ENCODE results near the gene FBXL13. TPM values are rescaled to one million over a fixed set of nuclear protein-coding genes. Genes with fewer than 3 reads are reported as not detected.

The FBXL13 gene
- polyA plus RNA-seq, 1 of the 3 experiments (the other 2 are of a cell fraction) = 1.1 TPM

DNA sequence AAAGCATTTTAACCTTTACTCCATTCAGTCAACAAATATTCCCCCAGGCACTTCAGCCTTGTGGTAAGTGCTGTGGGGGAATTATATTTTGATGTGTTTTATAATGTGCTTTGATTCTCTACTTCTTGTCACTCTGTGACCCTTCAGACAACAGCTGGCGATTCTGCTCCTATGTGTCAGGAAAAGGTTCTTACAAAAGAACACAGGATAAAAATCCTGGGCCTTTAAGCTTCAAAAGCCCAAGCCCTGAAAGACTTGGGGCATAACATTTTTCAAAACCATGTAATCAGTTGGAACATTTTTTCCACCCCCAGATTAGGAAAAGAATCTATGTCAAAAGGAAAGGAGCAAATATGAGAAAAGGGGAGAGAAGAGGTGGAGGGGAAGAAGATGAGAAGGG, 199.6 kb downstream of the FBXL13 start:
- CTCF ChIA-PET = interaction anchor here (0.9 to 1.3 kb wide), 2 partner anchors 9 to 12 kb away, joined by 3 to 4 read pairs; no protein-coding TSS in a partner anchor
- POLR2A ChIA-PET = no interaction called here

DNA sequence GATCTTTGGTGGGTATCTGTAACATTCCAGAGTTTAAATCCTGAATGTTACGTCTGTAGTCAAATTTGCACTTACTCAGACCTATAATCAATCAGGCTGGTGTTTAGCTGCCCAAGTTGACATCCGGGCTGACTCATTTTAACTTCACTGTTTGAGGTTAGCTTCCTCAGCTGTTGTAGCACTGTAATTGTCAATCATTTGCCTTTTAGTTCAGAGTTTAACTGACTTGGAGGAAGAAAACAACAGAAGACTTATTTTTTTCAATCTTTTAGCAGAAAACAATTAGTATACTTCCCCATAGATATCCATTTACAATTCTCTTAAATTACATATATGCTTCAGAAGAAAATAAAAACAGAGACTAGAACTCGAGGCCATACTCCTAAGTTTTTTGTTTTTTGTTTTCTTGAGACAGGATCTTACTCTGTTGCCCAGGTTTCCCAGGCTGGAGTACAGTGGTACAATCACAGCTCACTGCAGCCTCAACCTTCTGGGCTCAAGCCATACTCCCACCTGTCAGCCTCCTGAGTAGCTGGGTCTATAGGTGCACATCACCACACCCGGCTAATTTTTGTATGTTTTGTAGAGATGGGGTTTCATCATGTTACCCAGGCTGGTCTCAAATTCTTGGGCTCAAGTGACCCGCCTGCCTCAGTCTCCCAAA, 200.3 kb downstream of the FBXL13 start:
- CTCF ChIA-PET = interaction anchor here (0.9 to 1.3 kb wide), 2 partner anchors 8 to 12 kb away, joined by 3 to 4 read pairs; no protein-coding TSS in a partner anchor
- peak overlapping the region; percentile 80 for H3K9ac ChIP-seq
- H2AFZ ChIP-seq (ENCODE audit: low read depth) = no peak overlapping the region
- no peaks in the 10 kb centered on the region for H4K20me1 ChIP-seq (ENCODE audit: insufficient read depth)
- H3K27me3 ChIP-seq (ENCODE audit: insufficient read depth) = no peaks in the 10 kb centered on the region
- 55% methylated on average over 5 of the region's 5 CpGs for WGBS (ENCODE audit: low lambda C conversion rate)
- no peaks in the 10 kb centered on the region for H3K79me2 ChIP-seq (ENCODE audit: insufficient read depth)
- H3F3A ChIP-seq (replicated peaks; ENCODE audit: insufficient read depth) = peaks cover 54% of the 10 kb centered on the region
- H3K4me3 ChIP-seq (ENCODE audit: low read depth in 2 of 2, low read length in 1 of 2) = no peak overlapping the region
- H3K9me3 ChIP-seq = no peaks in the 10 kb centered on the region
- H3K9me2 ChIP-seq = no peaks in the 10 kb centered on the region
- POLR2A ChIA-PET = no interaction called here
- H3K4me1 ChIP-seq (ENCODE audit: control insufficient read depth in 1 of 2, insufficient read depth in 2 of 2, low read depth in 1 of 2, low read length in 1 of 2) = peaks cover 0 to 45% of the 10 kb centered on the region in 2 experiments; a peak in 2 of 4 replicates
- peak overlapping the region; percentile 76 to 100; a peak in 3 of 4 replicates for H3K27ac ChIP-seq (ENCODE audit: low read depth in 2 of 2, low read length in 1 of 2)
- H3K36me3 ChIP-seq (replicated peaks in 1 of 2; ENCODE audit: control insufficient read depth in 1 of 2, insufficient read depth in 2 of 2, low read length in 1 of 2) = no peaks in the 10 kb centered on the region
- peak overlapping the region; percentile 36 for H3K4me2 ChIP-seq
- no peak for DNase-seq
- no peak for TF ChIP-seq RCOR1 (IDR thresholded peaks at IDR 0.05; ENCODE audit: low read length)
- TF ChIP-seq GABPA (IDR thresholded peaks at IDR 0.05; ENCODE audit: low read depth) = no peak
- TF ChIP-seq TCF12 (IDR thresholded peaks at IDR 0.05) = peak; percentile 98
- TF ChIP-seq JUND (IDR thresholded peaks at IDR 0.05) = peak; percentile 99
- peak; percentile 97 for TF ChIP-seq FOSL2 (IDR thresholded peaks at IDR 0.05; ENCODE audit: borderline replicate concordance, low read depth)
- TF ChIP-seq, protein P1, sequence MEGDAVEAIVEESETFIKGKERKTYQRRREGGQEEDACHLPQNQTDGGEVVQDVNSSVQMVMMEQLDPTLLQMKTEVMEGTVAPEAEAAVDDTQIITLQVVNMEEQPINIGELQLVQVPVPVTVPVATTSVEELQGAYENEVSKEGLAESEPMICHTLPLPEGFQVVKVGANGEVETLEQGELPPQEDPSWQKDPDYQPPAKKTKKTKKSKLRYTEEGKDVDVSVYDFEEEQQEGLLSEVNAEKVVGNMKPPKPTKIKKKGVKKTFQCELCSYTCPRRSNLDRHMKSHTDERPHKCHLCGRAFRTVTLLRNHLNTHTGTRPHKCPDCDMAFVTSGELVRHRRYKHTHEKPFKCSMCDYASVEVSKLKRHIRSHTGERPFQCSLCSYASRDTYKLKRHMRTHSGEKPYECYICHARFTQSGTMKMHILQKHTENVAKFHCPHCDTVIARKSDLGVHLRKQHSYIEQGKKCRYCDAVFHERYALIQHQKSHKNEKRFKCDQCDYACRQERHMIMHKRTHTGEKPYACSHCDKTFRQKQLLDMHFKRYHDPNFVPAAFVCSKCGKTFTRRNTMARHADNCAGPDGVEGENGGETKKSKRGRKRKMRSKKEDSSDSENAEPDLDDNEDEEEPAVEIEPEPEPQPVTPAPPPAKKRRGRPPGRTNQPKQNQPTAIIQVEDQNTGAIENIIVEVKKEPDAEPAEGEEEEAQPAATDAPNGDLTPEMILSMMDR (IDR thresholded peaks at IDR 0.05) = no peak
- peak; percentile 93 for TF ChIP-seq SIN3A (IDR thresholded peaks at IDR 0.05; ENCODE audit: borderline replicate concordance, low read depth, low read length)
- TF ChIP-seq, protein P2, sequence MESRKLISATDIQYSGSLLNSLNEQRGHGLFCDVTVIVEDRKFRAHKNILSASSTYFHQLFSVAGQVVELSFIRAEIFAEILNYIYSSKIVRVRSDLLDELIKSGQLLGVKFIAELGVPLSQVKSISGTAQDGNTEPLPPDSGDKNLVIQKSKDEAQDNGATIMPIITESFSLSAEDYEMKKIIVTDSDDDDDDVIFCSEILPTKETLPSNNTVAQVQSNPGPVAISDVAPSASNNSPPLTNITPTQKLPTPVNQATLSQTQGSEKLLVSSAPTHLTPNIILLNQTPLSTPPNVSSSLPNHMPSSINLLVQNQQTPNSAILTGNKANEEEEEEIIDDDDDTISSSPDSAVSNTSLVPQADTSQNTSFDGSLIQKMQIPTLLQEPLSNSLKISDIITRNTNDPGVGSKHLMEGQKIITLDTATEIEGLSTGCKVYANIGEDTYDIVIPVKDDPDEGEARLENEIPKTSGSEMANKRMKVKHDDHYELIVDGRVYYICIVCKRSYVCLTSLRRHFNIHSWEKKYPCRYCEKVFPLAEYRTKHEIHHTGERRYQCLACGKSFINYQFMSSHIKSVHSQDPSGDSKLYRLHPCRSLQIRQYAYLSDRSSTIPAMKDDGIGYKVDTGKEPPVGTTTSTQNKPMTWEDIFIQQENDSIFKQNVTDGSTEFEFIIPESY (IDR thresholded peaks at IDR 0.05; ENCODE audit: borderline replicate concordance, low read depth) = peak; percentile 77; the same call in 1 of the 2 replicates
- peak; percentile 66; the same call in 1 of the 2 replicates for TF ChIP-seq TAF1 (IDR thresholded peaks at IDR 0.05; ENCODE audit: borderline replicate concordance, low read depth, low read length)
- TF ChIP-seq POLR2AphosphoS5 (IDR thresholded peaks at IDR 0.05; ENCODE audit: low read depth, low read length) = peak; percentile 73; the same call in 1 of the 2 replicates
- TF ChIP-seq MEF2A (IDR thresholded peaks at IDR 0.05; ENCODE audit: borderline replicate concordance, low read depth) = peak; percentile 86
- peak; percentile 94; the same call in 1 of the 2 replicates for TF ChIP-seq RXRA (IDR thresholded peaks at IDR 0.05; ENCODE audit: borderline replicate concordance, low read depth)
- TF ChIP-seq, protein P3, sequence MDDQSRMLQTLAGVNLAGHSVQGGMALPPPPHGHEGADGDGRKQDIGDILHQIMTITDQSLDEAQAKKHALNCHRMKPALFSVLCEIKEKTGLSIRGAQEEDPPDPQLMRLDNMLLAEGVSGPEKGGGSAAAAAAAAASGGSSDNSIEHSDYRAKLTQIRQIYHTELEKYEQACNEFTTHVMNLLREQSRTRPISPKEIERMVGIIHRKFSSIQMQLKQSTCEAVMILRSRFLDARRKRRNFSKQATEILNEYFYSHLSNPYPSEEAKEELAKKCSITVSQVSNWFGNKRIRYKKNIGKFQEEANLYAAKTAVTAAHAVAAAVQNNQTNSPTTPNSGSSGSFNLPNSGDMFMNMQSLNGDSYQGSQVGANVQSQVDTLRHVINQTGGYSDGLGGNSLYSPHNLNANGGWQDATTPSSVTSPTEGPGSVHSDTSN (IDR thresholded peaks at IDR 0.05) = peak; percentile 99
- TF ChIP-seq GATA2 (CRISPR knock-in tag; IDR thresholded peaks at IDR 0.05) = no peak
- TF ChIP-seq, protein P4, sequence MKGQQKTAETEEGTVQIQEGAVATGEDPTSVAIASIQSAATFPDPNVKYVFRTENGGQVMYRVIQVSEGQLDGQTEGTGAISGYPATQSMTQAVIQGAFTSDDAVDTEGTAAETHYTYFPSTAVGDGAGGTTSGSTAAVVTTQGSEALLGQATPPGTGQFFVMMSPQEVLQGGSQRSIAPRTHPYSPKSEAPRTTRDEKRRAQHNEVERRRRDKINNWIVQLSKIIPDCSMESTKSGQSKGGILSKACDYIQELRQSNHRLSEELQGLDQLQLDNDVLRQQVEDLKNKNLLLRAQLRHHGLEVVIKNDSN (IDR thresholded peaks at IDR 0.05; ENCODE audit: borderline replicate concordance, low read depth) = no peak

More for the DNA sequence above, 199.6 kb downstream of the FBXL13 start:
- no peaks in the 10 kb centered on the region for H3K36me3 ChIP-seq (replicated peaks in 1 of 2; ENCODE audit: control insufficient read depth in 1 of 2, insufficient read depth in 2 of 2, low read length in 1 of 2)
- no peak overlapping the region for H3K4me3 ChIP-seq (ENCODE audit: low read depth in 2 of 2, low read length in 1 of 2)
- peak overlapping the region; percentile 64 to 100; a peak in 3 of 4 replicates for H3K27ac ChIP-seq (ENCODE audit: low read depth in 2 of 2, low read length in 1 of 2)
- peaks cover 0 to 45% of the 10 kb centered on the region in 2 experiments; a peak in 2 of 4 replicates for H3K4me1 ChIP-seq (ENCODE audit: control insufficient read depth in 1 of 2, insufficient read depth in 2 of 2, low read depth in 1 of 2, low read length in 1 of 2)
- H3K27me3 ChIP-seq (ENCODE audit: insufficient read depth) = no peaks in the 10 kb centered on the region
- H2AFZ ChIP-seq (ENCODE audit: low read depth) = no peak overlapping the region
- TF ChIP-seq EZH2phosphoT487 (IDR thresholded peaks at IDR 0.05; ENCODE audit: borderline replicate concordance, low read depth) (no peak), FOSL2 (IDR thresholded peaks at IDR 0.05; ENCODE audit: borderline replicate concordance, low read depth) (no peak), TAF1 (IDR thresholded peaks at IDR 0.05; ENCODE audit: borderline replicate concordance, low read depth, low read length) (no peak), NFIC (IDR thresholded peaks at IDR 0.05; ENCODE audit: borderline replicate concordance) (no peak)
- TF ChIP-seq, protein P1 (IDR thresholded peaks at IDR 0.05) = no peak
- H3K4me2 ChIP-seq = peak overlapping the region; percentile 36
- no peaks in the 10 kb centered on the region for H4K20me1 ChIP-seq (ENCODE audit: insufficient read depth)
- H3K9me3 ChIP-seq = no peaks in the 10 kb centered on the region
- H3K9ac ChIP-seq = peak overlapping the region; percentile 80
- no peaks in the 10 kb centered on the region for H3K9me2 ChIP-seq
- H3F3A ChIP-seq (replicated peaks; ENCODE audit: insufficient read depth) = peaks cover 51% of the 10 kb centered on the region
- no peaks in the 10 kb centered on the region for H3K79me2 ChIP-seq (ENCODE audit: insufficient read depth)
- DNase-seq = no peak
- WGBS (ENCODE audit: low lambda C conversion rate) = 93% methylated on average over 1 of the region's 1 CpG
